Measurements from ENCODE around the gene SCNN1B.
"Not testable (repeated sequence)": the region's sequence is repeated elsewhere in the genome, so short reads cannot be mapped to it uniquely, and the experiment has no call there.

Gene SCNN1B

DNA sequence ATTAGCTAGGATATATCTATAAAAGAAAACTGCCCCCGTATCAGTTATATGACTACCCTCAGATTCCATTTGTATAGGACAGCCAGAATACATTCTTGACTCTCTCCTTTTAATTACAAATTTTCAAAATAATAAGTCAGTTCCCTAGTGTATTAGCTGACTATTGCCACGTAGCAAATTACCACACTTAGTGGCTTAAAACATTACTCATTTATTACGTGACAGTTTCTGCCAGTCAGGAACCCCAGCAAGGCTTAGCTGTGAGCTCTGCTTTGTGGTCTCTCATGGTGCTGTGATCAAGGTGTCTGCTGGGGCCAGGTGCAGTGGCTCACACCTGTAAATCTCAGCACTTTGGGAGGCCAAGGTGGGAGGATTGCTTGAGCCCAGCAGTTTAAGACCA lies 13.9 kb upstream of the SCNN1B start:
- FAIRE-seq, result no peak
- no peak for DNase-seq (ENCODE audit: low spot score)

DNA sequence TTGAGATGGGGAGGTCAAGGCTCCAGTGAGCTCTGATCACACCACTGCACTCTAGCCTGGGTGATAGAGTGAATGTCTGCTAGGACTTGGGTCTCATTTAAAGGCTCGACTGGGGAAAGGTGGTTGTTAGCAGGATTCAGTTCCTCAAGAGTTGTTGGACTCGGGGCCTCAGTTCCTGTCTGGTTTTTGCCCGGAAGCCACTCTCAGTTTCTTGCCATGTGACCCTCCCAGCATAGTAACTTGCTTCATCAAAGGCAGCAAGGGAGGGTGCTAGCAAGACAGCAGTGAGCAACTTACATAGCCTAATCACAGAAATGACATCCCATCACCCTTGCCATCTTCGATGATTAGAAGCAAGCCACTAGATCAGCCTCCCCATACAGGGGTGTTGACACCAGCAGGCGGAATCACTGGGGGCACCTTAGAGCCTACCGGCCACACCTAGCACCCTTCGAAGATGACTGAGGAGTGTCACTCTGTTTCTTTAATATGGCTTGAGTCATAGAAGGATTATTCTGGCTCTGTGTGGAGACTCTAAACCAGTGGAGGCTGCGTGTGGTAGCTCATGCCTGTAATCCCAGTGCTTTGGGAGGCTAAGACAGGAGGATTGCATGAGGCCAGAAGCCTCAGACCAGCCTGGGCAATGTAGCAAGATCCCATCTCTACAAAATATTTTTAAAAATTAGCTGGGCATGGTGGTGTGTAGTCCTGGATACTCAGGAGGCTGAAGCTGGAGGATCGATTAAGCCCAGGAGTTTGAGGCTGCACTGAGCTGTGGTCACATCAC lies 13.2 kb upstream of the SCNN1B start:
- no peak for DNase-seq (ENCODE audit: low spot score)
- no peak for FAIRE-seq

- FAIRE-seq (no peak), DNase-seq (ENCODE audit: low spot score) (no peak)
Measured at GRCh38 chr16:23290189-23291062, 11.7 kb upstream of the SCNN1B start.

- DNase-seq (ENCODE audit: low spot score) (no peak), FAIRE-seq (no peak)
Measured at GRCh38 chr16:23293016-23293415, 9.1 kb upstream of the SCNN1B start.

- DNase-seq (ENCODE audit: low spot score) (no peak), FAIRE-seq (no peak)
Measured at GRCh38 chr16:23294260-23294659, 7.8 kb upstream of the SCNN1B start.

DNA sequence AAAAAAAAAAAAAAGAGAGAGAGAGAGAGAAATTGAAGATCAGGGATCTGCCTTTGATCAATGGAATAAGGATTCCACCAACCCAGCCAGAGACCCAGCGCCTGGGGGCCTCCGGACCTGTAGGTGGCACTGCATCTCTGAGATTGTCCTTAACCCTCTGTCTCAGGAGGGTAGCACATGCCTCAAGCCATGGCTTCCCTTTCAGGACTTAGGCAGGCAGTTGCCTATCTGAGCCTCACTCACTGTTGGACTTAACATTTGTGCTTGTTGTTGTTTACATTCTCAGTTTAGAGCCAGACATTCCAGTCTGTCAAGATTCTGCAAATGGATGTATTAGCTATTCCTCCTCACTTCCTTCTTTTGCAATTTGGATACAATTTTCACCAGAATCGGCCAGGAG lies 5.1 kb upstream of the SCNN1B start:
- DNase-seq (ENCODE audit: low spot score), result peak; percentile 29
- FAIRE-seq, result no peak

DNA sequence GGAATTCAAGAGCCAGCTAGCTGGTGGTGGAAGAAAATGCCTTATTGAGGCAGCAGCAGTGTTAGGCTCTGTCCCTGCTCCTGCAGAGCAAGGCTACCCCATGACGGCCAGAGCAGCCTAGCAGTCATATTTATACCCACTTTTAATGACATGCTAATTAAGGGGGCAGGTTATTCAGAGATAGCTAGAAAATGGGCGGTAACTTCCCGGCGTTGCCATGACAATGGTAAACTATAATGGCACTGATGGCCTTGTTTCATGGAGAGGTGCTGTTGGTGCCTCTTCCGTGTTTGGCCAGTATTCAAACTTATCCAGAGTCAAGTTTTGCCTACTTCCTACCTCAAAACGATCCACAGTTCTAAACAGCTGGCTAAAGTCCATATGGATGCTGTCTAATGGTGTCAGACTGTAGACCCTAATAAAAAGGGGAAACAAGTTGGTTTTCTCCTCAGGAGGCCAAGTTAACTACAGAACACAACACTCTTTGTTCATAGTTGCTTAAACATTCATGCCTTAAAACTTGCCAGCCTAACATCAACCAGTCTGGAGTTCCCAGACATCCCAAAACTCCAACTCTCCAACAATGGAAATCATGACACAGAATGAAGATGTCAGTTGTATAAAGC lies 3.7 kb upstream of the SCNN1B start:
- FAIRE-seq (no peak), DNase-seq (ENCODE audit: low spot score) (no peak)

DNA sequence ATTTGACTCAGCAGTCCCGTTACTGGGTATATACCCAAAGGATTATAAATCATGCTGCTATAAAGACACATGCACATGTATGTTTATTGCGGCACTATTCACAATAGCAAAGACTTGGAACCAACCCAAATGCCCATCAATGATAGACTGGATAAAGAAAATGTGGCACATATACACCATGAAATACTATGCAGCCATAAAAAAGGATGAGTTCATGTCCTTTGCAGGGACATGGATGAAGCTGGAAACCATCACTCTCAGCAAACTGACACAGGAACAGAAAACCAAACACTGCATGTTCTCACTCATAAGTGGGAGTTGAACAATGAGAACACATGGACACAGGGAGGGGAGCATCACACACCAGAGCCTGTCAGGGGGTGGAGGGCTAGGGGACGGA lies 2.3 kb upstream of the SCNN1B start:
- DNase-seq (ENCODE audit: low spot score); FAIRE-seq: not testable (repeated sequence)

GRCh38 chr16:23301251-23302044 lies 654 bp upstream of the SCNN1B start:
- FAIRE-seq (no peak), DNase-seq (ENCODE audit: low spot score) (no peak)

DNA sequence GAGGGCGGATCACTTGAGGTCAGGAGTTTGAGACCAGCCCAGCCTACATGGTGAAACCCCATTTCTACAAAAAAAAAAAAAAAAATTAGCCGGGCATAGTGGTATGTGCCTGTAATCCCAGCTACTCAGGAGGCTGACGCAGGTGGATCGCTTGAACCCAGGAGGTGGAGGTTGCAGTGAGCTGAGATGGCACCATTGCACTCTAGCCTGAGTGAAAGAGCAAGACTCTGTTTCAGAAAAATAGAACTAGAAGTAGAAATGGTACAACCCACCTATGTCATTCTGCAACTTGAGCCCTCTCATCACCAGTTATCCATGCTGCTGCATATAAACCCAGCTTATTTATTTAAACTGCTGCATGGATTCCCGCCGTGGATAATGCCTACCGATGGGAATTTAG lies 1.6 kb downstream of the SCNN1B start:
- DNase-seq (ENCODE audit: low spot score), result no peak
- FAIRE-seq, result no peak

GRCh38 chr16:23304620-23305019 lies 2.5 kb downstream of the SCNN1B start:
- DNase-seq (ENCODE audit: low spot score) (no peak), FAIRE-seq (no peak)

GRCh38 chr16:23306199-23307100 lies 4.3 kb downstream of the SCNN1B start:
- no peak for DNase-seq (ENCODE audit: low spot score)

DNA sequence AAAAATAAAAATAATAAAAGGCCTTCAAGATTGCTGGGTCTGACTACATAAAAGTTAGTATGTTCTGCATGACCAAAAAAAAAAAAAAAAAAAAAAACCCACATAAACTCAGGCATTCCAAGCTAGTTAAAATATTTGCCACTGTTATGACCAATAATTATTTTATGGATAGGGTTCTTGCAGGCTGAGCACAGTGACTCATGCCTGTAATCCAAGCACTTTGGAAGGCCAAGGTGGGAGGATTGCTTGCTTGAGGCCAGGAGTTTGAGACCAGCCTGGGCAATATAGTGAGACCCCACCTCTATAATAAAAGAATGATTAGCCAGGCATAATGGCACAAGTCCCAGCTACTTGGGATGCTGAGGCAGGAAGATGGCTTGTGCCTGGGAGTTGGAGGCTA lies 8.1 kb downstream of the SCNN1B start:
- DNase-seq (ENCODE audit: low spot score), result no peak
- no peak for FAIRE-seq

More at GRCh38 chr16:23306199-23307100, 4.3 kb downstream of the SCNN1B start:
- FAIRE-seq, result no peak

DNA sequence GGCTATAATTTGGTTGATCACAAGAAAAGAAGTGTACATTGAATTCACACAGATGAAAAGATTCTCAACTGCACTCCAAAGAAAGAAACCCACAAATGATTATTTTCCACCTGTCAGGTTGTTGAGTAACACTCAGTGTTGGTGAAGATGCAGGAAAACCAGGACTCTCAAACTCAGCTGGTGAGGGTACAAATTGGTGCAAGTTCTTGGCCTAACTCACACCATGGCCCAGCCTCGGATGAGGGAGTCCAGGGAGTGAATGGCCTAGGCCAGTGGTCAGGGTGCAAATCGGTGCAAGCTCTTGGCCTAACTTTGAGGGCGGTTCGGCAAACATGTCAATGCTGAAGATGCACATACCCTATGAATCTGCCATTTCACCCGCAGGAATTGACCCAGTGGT lies 8.6 kb downstream of the SCNN1B start:
- no peak for DNase-seq (ENCODE audit: low spot score)
- FAIRE-seq, result no peak

GRCh38 chr16:23316232-23316631 lies 14.1 kb downstream of the SCNN1B start:
- FAIRE-seq (peak; percentile 99), DNase-seq (ENCODE audit: low spot score) (no peak)

- FAIRE-seq, result no peak
- no peak for DNase-seq (ENCODE audit: low spot score)
Measured at GRCh38 chr16:23316634-23317265, 14.6 kb downstream of the SCNN1B start.

- DNase-seq (ENCODE audit: low spot score) (no peak), FAIRE-seq (no peak)
Measured at GRCh38 chr16:23317266-23317661, 15.2 kb downstream of the SCNN1B start.

DNA sequence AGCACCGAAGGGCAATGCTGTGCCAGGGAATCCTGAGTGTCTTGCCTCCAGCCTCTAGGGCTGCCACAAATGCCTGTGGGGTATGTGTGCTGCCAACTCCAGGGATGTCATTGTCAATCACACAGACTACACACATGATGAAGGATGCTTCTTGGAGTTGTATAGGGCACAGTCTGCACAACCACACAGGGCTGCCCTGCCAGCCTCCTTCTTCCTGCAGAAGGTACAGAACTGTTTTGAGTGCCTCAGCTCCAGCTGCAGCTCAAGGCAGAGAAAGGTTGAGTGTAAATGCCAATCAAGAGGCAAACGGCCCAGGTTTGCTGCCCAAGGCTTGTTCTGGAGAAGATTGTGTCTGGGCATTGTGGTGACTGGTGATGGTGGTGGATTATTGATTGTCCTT lies 15.6 kb downstream of the SCNN1B start:
- DNase-seq (ENCODE audit: low spot score) (no peak), FAIRE-seq (peak; percentile 44)

DNA sequence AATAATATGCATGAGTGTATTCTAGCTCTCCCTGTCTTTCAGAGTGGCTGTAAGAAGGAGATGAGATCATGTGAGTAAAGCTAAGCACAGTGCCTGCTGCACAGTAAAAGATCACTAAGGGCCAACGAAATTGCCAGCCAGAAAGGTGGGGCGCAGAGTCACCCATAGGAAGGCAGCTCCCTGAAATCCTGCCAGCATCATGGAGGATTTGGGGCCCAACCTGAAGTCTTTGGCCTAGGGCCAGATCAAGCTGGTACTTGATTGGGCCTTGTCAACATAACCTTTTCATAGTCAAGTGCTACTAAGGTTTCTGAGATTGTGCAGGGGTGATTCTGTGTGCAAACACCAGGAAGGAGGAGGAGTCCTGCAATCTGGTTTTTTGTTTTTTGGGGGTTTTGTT lies 16.5 kb downstream of the SCNN1B start:
- FAIRE-seq, result no peak
- DNase-seq (ENCODE audit: low spot score), result no peak
